Measurements from ENCODE around the gene TSPAN4.
A peak's percentile ranks its signal among the peaks of the same experiment; 100 is the strongest.

TSPAN4 gene

DNA sequence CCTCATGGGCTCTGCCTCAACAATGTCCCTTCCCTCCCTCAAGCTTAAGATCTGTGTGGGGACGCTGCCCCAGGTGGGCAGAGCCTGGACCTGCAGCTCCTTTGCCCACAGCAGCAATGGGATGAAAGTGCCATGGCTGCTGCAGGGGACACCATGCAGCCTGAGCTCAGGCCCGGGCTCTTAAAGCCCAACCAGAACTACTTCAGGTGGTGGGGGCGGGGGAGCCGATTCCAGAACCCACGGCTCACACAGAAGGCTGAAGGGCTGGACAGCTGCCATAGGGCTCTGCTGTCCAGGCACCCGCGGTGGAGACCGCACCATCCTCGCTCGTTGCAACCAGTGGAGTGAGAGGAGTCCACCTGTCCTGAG, 55.5 kb downstream of the TSPAN4 start:
- H3K9me3 Mint-ChIP-seq: no peaks in the 10 kb centered on the region
- H3K4me3 Mint-ChIP-seq: no peak overlapping the region
- peak overlapping the region; percentile 80 to 89 (median 85) for H3K27ac Mint-ChIP-seq
- peaks cover 5% of the 10 kb centered on the region for H3K4me1 Mint-ChIP-seq
- peaks cover 13% of the 10 kb centered on the region for H3K36me3 Mint-ChIP-seq (ENCODE audit: low read depth)
- TF ChIP-seq, protein P1, sequence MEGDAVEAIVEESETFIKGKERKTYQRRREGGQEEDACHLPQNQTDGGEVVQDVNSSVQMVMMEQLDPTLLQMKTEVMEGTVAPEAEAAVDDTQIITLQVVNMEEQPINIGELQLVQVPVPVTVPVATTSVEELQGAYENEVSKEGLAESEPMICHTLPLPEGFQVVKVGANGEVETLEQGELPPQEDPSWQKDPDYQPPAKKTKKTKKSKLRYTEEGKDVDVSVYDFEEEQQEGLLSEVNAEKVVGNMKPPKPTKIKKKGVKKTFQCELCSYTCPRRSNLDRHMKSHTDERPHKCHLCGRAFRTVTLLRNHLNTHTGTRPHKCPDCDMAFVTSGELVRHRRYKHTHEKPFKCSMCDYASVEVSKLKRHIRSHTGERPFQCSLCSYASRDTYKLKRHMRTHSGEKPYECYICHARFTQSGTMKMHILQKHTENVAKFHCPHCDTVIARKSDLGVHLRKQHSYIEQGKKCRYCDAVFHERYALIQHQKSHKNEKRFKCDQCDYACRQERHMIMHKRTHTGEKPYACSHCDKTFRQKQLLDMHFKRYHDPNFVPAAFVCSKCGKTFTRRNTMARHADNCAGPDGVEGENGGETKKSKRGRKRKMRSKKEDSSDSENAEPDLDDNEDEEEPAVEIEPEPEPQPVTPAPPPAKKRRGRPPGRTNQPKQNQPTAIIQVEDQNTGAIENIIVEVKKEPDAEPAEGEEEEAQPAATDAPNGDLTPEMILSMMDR (IDR thresholded peaks at IDR 0.05; ENCODE audit: unreplicated experiment in 3 of 3): peak; percentile 33 to 47 (median 40)
- no peaks in the 10 kb centered on the region for H3K27me3 Mint-ChIP-seq (ENCODE audit: low read depth)

DNA sequence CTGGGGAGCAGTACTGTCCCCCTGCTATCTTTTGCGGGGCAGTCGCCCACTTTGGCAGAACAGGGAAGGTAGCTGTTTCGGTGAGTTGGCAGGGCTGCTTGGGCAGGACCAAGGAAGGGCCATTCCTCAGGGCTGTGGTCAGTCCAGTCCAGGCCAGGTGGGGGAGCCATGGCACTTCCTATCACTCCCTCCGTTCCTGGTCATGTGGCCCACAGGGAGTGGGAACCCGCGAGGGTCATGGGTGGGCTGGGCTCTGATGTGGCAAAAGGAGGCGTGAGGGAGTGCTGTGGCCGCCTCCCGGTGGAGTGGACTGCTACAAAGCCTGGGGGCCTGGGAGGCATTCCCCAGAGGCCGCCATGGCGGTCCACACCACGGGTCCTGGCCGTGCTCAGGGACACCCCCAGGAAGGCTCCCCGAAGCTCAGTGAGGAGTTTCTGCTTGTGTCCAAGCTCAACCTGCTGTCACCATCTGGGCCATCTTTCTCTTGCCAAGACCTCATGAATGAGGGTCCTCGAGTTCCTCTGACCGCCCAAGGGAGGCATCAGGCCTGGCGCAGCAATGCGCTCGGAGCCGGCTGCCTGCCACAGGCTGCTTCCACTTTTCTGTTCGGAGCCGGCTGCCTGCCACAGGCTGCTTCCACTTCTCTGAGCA, 56.0 kb downstream of the TSPAN4 start:
- peaks cover 5% of the 10 kb centered on the region for H3K4me1 Mint-ChIP-seq
- no peak overlapping the region for H3K4me3 Mint-ChIP-seq
- TF ChIP-seq, protein P1 (IDR thresholded peaks at IDR 0.05; ENCODE audit: unreplicated experiment in 3 of 3): no peak
- no peaks in the 10 kb centered on the region for H3K27me3 Mint-ChIP-seq (ENCODE audit: low read depth)
- H3K27ac Mint-ChIP-seq: peak overlapping the region in 1 of 3 experiments; percentile 89
- no peaks in the 10 kb centered on the region for H3K9me3 Mint-ChIP-seq
- peaks cover 14% of the 10 kb centered on the region for H3K36me3 Mint-ChIP-seq (ENCODE audit: low read depth)

DNA sequence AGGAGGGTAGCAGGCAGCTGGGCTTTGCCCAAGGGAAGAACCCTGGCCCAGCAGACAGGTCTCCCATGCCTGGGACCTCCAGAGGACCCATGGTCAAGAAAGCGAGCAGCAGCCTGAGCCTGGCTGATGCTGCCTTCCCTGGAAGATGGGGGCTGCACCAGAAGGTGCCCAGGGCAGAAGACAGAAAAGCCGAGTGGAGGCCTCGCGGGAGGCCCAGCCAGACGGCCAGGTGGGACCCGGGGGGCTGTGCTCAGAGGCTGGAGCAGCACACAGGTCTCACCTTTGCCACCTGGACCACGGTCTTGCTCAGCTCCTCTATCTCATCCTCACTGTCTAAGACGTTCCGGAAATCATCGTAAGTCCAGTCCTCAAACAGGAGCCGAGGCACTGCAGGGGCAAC, 57.1 kb downstream of the TSPAN4 start:
- TF ChIP-seq, protein P1 (IDR thresholded peaks at IDR 0.05; ENCODE audit: unreplicated experiment in 3 of 3): no peak
- Mint-ChIP-seq H3K27ac (no peak overlapping the region), H3K4me1 (peaks cover 5% of the 10 kb centered on the region), H3K4me3 (no peak overlapping the region), H3K9me3 (no peaks in the 10 kb centered on the region), H3K36me3 (ENCODE audit: low read depth) (peaks cover 25% of the 10 kb centered on the region), H3K27me3 (ENCODE audit: low read depth) (no peaks in the 10 kb centered on the region)

DNA sequence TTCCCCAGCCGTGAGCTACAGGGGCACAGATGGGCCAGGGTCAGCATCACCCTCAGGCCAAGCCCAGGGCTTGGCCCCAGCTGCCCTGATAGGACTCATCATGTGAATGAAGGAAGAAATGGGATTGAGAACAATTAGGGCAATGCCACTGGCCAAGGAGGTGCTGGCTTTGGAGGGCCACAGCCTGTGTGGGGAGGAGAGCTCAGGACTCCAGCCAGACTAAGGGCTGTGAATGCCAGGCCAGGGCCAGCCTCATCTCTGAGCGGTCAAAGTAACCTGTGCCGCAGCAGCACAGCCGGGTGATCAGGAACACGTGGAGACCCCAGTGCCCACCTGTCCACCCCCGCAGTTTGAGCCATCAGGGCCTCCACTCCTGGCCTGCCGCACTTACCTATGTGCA, 57.9 kb downstream of the TSPAN4 start:
- Mint-ChIP-seq H3K27me3 (ENCODE audit: low read depth) (no peaks in the 10 kb centered on the region), H3K4me1 (peaks cover 5% of the 10 kb centered on the region), H3K36me3 (ENCODE audit: low read depth) (peaks cover 29% of the 10 kb centered on the region), H3K27ac (no peak overlapping the region), H3K9me3 (no peaks in the 10 kb centered on the region), H3K4me3 (no peak overlapping the region)
- TF ChIP-seq, protein P1 (IDR thresholded peaks at IDR 0.05; ENCODE audit: unreplicated experiment in 3 of 3): no peak

DNA sequence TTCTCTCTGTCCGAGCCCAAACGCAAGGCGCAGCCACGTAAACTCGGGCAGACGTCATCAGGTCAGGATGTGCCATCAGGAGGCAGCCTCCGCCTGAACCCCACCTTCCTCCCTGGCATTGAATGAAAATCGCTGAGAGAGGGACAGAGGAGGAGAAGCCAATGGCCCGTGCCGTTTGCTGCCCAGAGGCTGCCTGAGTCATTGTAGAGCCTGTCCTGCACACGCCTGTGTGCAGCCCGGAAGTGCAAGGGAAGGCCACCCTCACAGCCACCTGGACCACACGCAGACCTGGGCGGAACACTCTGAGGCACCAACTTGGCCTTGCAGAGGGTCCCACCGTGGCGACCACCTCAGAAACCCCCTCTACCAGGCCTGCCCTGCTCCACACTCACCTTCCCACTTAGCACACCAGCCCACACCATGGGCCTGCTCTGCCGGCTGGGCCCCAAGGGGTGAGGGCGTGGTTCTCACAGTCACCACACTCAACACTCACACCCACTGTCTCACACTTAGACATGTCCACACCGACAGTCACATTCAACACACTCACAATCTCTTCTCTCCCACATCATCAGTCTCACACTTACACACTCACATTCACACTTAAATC, 58.9 kb downstream of the TSPAN4 start:
- TF ChIP-seq, protein P1 (IDR thresholded peaks at IDR 0.05; ENCODE audit: unreplicated experiment in 3 of 3): no peak
- H3K4me1 Mint-ChIP-seq: peaks cover 5% of the 10 kb centered on the region
- no peaks in the 10 kb centered on the region for H3K27me3 Mint-ChIP-seq (ENCODE audit: low read depth)
- peaks cover 35% of the 10 kb centered on the region for H3K36me3 Mint-ChIP-seq (ENCODE audit: low read depth)
- H3K4me3 Mint-ChIP-seq: no peak overlapping the region
- H3K27ac Mint-ChIP-seq: no peak overlapping the region
- no peaks in the 10 kb centered on the region for H3K9me3 Mint-ChIP-seq

DNA sequence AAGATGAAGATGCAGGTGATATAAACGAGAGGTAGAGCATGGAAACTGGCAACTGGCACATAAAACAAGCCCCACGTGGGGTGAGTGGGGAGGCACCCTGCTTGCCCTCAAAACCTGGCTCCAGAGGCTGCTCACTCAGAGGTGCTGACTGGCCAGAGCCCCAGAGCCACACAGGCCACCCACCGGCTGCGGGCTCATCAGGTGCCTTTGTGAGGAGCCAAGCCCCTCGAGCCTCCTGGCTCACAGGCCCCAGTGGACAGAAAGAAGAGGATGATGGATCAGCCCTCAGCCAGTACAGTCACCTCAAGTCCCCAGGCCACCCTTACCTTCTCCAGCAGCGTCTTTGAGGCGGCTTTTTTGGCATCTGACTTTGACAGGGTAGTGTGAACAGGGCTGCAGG, 61.7 kb downstream of the TSPAN4 start:
- Mint-ChIP-seq H3K4me1 (no peaks in the 10 kb centered on the region), H3K27me3 (ENCODE audit: low read depth) (no peaks in the 10 kb centered on the region), H3K36me3 (ENCODE audit: low read depth) (peaks cover 35% of the 10 kb centered on the region), H3K27ac (no peak overlapping the region), H3K4me3 (no peak overlapping the region), H3K9me3 (no peaks in the 10 kb centered on the region)
- TF ChIP-seq, protein P1 (IDR thresholded peaks at IDR 0.05; ENCODE audit: unreplicated experiment in 3 of 3): no peak

Measured in nephron (organoid).